Prostate gland (tissue), 2 donors: Measurements from ENCODE around the gene GSS.

Experiments used
- CTCF ChIP-seq, 4 experiments: fragments of 200-600 bp in 2 of 4; fragments of 450-650 bp in 2 of 4; sonication (generic) in 2 of 4; IDR thresholded peaks; 1 replicate in 3 of 4; 2 replicates in 1 of 4; pipeline ENCODE4 v1.5.1; 2016 to 2019; ENCODE audit warnings: antibody characterized with exemption in 4 of 4, mild to moderate bottlenecking in 2 of 4, moderate library complexity in 2 of 4
- POLR2A ChIP-seq: fragments of 450-650 bp; IDR thresholded peaks from one replicate; pipeline ENCODE4 v1.6.1; 2016; ENCODE audit warnings: antibody characterized with exemption, mild to moderate bottlenecking

- TF ChIP-seq CTCF (IDR thresholded peaks at IDR 0.05) (no peak), POLR2A (no peak)
Observed at GRCh38 chr20:34956041-34956458, 444 bp upstream of the GSS start.
